HEK293T (cell line): ENCODE results near the gene ATP10A.
"Not testable (repeated sequence)": the region's sequence is repeated elsewhere in the genome, so short reads cannot be mapped to it uniquely, and the experiment has no call there.

Experiments
- CTCF ChIA-PET: fragments of 350-600 bp; formaldehyde crosslinking; extraction: SDS; loops from one replicate; lab custom pipeline; 2021; ENCODE audit warnings: antibody characterized with exemption, inconsistent platforms; lab: Yijun Ruan, JAX
- POLR2A ChIA-PET: fragments of 350-600 bp; formaldehyde crosslinking; extraction: SDS; loops from one replicate; lab custom pipeline; 2020; ENCODE audit warnings: antibody characterized with exemption, inconsistent platforms; lab: Yijun Ruan, JAX
- DNase-seq: peaks from one replicate; pipeline ENCODE4 v3.0.0; 2012; ENCODE audit warnings: mixed read lengths; ENCODE audit errors: extremely low spot score
- ARNT ChIP-seq: fragments of 450-650 bp; IDR thresholded peaks from 2 replicates; pipeline ENCODE4 v1.6.1; 2017; ENCODE audit warnings: mild to moderate bottlenecking
- BHLHE40 ChIP-seq: fragments of 450-650 bp; IDR thresholded peaks from 2 replicates; pipeline ENCODE4 v1.6.1; 2016; ENCODE audit warnings: mild to moderate bottlenecking, moderate library complexity, borderline replicate concordance
- CTBP1 ChIP-seq: fragments of 450-650 bp; IDR thresholded peaks from 2 replicates; pipeline ENCODE4 v1.6.1; 2016; ENCODE audit warnings: borderline replicate concordance
- ELF4 ChIP-seq: fragments of 450-650 bp; IDR thresholded peaks from 2 replicates; pipeline ENCODE4 v1.6.1; 2017; ENCODE audit warnings: antibody characterized with exemption
- FOXA1 ChIP-seq: fragments of 450-650 bp; IDR thresholded peaks from 2 replicates; pipeline ENCODE4 v1.6.1; 2016; ENCODE audit warnings: mild to moderate bottlenecking
- FOXK2 ChIP-seq: fragments of 450-650 bp; IDR thresholded peaks from 2 replicates; pipeline ENCODE4 v1.6.1; 2016; ENCODE audit warnings: mild to moderate bottlenecking
- FOXM1 ChIP-seq: fragments of 450-650 bp; IDR thresholded peaks from 2 replicates; pipeline ENCODE4 v1.6.1; 2017; ENCODE audit warnings: mild to moderate bottlenecking, borderline replicate concordance
- HDGF ChIP-seq: fragments of 450-650 bp; IDR thresholded peaks from 2 replicates; pipeline ENCODE4 v1.6.1; 2017; ENCODE audit warnings: antibody characterized with exemption, borderline replicate concordance
- L3MBTL2 ChIP-seq: fragments of 450-650 bp; conservative IDR thresholded peaks from 2 replicates; pipeline ENCODE4 v1.6.1; 2016; ENCODE audit warnings: mild to moderate bottlenecking
- LEF1 ChIP-seq: fragments of 450-650 bp; IDR thresholded peaks from 2 replicates; pipeline ENCODE4 v1.6.1; 2017; ENCODE audit warnings: mild to moderate bottlenecking, borderline replicate concordance
- NFRKB ChIP-seq: fragments of 450-650 bp; IDR thresholded peaks from 2 replicates; pipeline ENCODE4 v1.6.1; 2016; ENCODE audit warnings: mild to moderate bottlenecking, moderate library complexity
- PKNOX1 ChIP-seq: fragments of 450-650 bp; IDR thresholded peaks from 2 replicates; pipeline ENCODE4 v1.6.1; 2016
- SP1 ChIP-seq: fragments of 450-650 bp; IDR thresholded peaks from 2 replicates; pipeline ENCODE4 v1.6.1; 2017
- SUZ12 ChIP-seq: fragments of 450-650 bp; IDR thresholded peaks from 2 replicates; pipeline ENCODE4 v1.6.1; 2016; ENCODE audit warnings: mild to moderate bottlenecking
- TARDBP ChIP-seq: fragments of 450-650 bp; IDR thresholded peaks from 2 replicates; pipeline ENCODE4 v1.6.1; 2016
- ZNF384 ChIP-seq: fragments of 450-650 bp; IDR thresholded peaks from 2 replicates; pipeline ENCODE4 v1.6.1; 2016

ATP10A gene

GRCh38 chr15:25641762-25642161 lies 221.4 kb downstream of the ATP10A start:
- TF ChIP-seq ARNT (no peak), NFRKB (no peak), BHLHE40 (no peak), PKNOX1 (no peak), FOXK2 (no peak), ELF4 (no peak), HDGF (no peak), TARDBP (no peak), LEF1 (no peak)
- DNase-seq: no peak
- ChIA-PET CTCF (no interaction called here), POLR2A (no interaction called here)

- CTCF ChIA-PET: no interaction called here
- DNase-seq: no peak
- TF ChIP-seq SP1 (no peak), PKNOX1 (no peak)
- POLR2A ChIA-PET: no interaction called here
Measured at GRCh38 chr15:25641361-25641760, 221.8 kb downstream of the ATP10A start.

DNA sequence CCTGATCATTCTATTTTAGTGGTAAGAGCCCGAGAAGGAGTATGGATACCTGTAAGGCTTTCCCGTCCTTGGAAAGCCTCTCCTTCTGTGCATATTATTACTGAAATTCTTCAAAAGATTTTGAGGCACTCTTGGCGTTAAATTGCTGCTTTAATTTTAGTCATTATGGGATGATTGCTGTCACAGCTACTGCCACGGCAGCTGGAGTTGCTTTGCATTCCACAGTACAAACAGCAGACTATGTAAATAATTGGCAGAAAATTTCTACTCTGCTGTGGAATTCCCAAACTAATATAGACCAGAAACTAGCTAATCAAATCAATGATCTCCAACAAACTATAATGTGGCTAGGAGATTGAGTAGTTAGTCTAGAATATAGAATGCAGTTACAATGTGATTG lies 222.2 kb downstream of the ATP10A start:
- POLR2A ChIA-PET, CTCF ChIA-PET, DNase-seq: not testable (repeated sequence)

DNA sequence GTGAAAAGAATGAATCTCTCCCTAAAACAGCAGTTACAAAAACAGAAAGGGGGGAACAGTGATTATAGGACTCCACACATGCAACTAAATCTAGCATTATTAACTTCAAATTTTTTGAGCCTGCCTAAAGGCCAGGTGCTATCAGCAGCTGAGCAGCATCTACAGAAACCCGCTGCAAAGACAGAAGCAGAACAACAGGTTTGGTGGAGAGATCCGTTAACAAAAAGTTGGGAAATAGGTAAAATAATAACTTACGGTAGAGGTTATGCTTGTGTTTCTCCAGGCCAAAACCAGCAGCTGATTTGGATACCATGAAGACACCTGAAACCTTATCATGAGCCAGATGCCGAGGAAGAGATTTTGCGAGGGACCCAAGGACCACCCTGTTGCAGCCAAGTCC lies 222.7 kb downstream of the ATP10A start:
- TF ChIP-seq ELF4 (no peak), FOXA1 (no peak), CTBP1 (no peak), HDGF (no peak), BHLHE40 (no peak), SUZ12 (no peak), ARNT (no peak), ZNF384 (no peak), PKNOX1 (no peak), FOXM1 (no peak), SP1 (no peak)
- POLR2A ChIA-PET: no interaction called here
- no peak for DNase-seq
- CTCF ChIA-PET: no interaction called here

DNA sequence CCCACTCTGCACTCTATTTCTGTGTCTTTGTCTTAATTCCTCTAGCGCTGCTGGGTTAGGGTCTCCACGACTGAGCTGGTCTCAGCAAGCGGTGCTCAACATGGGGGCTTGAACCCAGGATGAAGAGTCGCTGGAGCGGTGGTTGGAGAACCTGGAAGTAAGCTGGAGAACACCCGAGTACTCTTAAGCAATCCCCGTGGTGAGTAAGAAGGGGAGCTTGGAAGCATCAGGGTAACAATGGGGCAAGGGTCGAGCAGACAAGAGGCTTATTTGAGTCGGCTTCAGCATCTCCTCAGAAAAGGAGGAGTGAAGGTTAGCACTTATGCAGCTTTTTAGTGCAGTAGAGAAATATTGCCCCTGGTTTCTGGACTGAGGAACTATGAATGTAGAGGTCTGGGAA lies 226.6 kb downstream of the ATP10A start:
- CTCF ChIA-PET, POLR2A ChIA-PET: not testable (repeated sequence)

DNA sequence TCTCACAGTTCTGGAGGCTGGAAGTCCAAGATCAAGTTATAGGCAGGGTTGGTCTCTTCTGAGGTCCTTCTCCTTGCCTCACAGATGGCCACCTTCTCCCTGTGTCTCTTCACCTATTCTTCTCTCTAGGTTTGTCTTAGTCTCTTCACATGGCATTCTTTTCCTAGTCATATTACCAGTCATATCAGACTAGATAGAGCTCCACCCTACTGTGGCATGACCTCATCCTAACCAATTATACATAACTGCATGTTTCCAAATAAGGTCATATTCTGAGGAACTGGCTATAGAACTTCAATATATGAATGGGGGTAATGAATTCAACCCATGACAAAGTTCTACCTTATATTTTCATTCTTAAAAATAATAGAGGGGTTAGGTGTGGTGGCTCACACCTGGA lies 227.9 kb downstream of the ATP10A start:
- CTCF ChIA-PET: no interaction called here
- POLR2A ChIA-PET: no interaction called here
- DNase-seq: no peak
- TF ChIP-seq FOXM1 (no peak), PKNOX1 (no peak), TARDBP (no peak), CTBP1 (no peak), BHLHE40 (no peak), LEF1 (no peak), FOXA1 (no peak), SP1 (no peak), ARNT (no peak), NFRKB (no peak), FOXK2 (no peak), ELF4 (no peak), HDGF (no peak), SUZ12 (no peak), ZNF384 (no peak), L3MBTL2 (no peak)

More for the DNA sequence above, 226.6 kb downstream of the ATP10A start:
- DNase-seq: not testable (repeated sequence)

- POLR2A ChIA-PET: no interaction called here
- CTCF ChIA-PET: interaction anchor here (0.8 kb wide), 1 partner anchor 55 kb away, joined by 3 read pairs; no protein-coding TSS in a partner anchor
- no peak for TF ChIP-seq SUZ12
- no peak for TF ChIP-seq CTBP1
- TF ChIP-seq TARDBP: no peak
- no peak for TF ChIP-seq SP1
- TF ChIP-seq PKNOX1: no peak
- no peak for TF ChIP-seq NFRKB
- no peak for TF ChIP-seq FOXK2
- no peak for TF ChIP-seq ZNF384
- TF ChIP-seq ARNT: no peak
- TF ChIP-seq LEF1: no peak
- no peak for TF ChIP-seq ELF4
- TF ChIP-seq FOXA1: no peak
- TF ChIP-seq L3MBTL2: no peak
- TF ChIP-seq FOXM1: no peak
- no peak for TF ChIP-seq BHLHE40
- no peak for TF ChIP-seq HDGF
- no peak for DNase-seq
Measured at GRCh38 chr15:25633862-25634261, 229.3 kb downstream of the ATP10A start.
